ENCODE data around the gene BMP3. TPM values are rescaled to one million over a fixed set of nuclear protein-coding genes. Genes with fewer than 3 reads are reported as not detected.
A peak's percentile ranks its signal among the peaks of the same experiment; 100 is the strongest.

The BMP3 gene
- total RNA-seq, 1 experiment from 2014 or later, result not detected

DNA sequence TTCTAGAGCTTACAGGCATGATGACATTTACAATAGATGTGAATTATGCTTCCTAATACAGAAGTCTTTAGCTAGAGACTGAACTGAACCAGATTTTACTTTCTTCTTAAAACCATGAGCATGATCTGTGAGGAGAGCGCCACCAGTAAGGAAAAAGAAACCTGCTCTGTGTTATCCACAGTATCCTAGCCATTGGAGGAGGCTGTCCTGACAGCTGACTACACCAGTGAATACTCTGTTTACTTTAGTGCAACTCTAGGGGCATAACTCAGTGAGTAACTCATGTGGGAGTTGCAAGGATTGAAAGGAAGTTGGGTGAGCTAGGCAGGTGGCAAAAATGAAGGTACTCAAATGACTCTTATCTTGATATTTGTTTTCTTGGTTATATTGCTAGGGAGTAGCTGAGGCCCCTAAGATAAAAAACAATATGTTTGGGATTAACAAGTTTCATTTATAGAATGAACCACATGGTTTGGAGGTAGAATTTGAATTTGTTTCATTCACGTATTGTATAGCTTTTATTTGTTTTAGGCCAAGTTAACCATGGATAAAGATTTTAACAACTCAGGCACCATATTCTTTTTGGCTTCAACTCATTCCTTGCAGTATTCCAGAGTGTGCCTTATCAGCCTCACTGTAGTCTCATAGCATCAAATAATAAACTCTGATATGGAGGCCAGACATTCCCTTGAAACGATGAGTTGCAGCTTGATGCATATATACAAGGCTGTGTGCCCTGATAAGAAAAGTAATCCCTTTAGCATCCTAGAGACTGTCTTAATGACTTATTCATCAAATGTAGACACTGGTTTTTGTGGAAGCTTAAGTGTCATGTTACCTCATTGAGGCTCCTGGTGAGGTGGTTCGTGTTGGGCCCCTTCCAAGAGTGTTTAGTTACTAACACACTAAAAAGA is 2.5 kb downstream of the BMP3 start:
- no peak for DNase-seq
- Histone ChIP-seq H3K4me3 (no peak overlapping the region), H3K36me3 (no peaks in the 10 kb centered on the region), H3K9me3 (no peaks in the 10 kb centered on the region), H3K27me3 (peaks cover 7% of the 10 kb centered on the region)

- Histone ChIP-seq H3K27me3 (no peaks in the 10 kb centered on the region; the same call in 1 of the 2 replicates), H3K4me3 (no peak overlapping the region), H3K9me3 (no peaks in the 10 kb centered on the region), H3K36me3 (no peaks in the 10 kb centered on the region)
- DNase-seq, result no peak
These were observed 8.3 kb downstream of the BMP3 start for GRCh38 chr4:81038636-81039350.

DNA sequence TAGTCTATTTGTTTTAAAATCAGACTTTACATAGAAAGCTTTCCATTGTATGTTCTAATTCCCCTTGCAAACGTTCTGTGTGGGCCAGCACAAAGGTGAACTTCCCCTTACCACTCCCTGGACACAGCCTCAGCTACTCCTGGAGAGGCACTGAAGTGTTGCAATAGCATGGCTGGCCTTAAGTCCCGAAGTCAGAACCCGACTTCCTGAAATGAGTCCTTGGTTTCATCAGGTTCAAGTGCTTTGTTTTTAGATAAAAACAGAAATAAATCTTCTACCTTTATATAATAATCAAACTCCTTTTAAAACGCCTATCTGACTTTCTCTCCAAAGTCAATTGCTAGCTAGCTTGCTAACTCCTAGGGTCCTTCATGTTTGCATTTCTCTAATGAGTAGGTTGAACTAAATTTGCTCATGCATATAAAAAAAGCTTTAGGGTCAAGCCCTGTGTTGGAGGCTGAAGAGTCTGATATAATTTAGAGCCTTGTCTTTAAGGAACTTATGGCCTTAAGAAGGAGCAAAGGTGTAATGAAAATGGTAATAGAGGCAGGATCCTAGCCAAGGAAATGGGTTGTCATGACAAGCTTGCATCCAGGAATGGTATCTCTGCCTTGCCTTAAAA is 9.0 kb downstream of the BMP3 start:
- Histone ChIP-seq H3K4me3 (no peak overlapping the region), H3K9me3 (no peaks in the 10 kb centered on the region), H3K36me3 (no peaks in the 10 kb centered on the region), H3K27me3 (no peaks in the 10 kb centered on the region; the same call in 1 of the 2 replicates)
- DNase-seq, result no peak

DNA sequence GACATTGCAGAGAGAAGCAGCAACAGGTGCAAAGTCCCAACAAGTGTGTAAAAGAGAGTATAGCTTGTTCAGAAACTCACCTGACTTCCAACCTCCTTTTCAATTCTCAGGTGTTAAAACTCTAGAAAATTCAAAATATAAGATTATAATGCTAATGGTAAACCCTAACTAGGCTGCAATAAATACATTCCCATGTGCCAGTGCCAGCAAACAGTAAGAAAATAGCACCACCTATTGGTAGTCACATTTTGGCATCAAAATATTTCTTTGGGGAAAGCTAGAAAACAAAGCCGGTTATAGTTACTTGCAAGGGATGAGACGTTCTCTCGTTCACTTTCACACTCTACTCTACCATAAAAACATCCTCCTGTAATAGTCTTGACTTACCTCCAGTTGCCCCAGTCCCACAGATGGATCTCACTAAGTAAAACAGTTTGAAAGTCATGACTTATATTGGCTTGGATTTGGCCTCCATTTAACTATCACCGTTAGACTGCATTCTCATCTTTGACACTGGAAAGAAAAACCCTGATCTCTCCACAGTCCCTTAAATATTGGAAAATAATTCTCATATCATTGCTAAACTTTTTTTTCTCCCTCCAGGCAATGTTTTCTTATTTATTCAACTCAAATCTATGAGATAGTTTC is 9.6 kb downstream of the BMP3 start:
- no peaks in the 10 kb centered on the region for H3K9me3 ChIP-seq
- no peaks in the 10 kb centered on the region for H3K36me3 ChIP-seq
- H3K4me3 ChIP-seq, result no peak overlapping the region
- no peak for DNase-seq
- no peaks in the 10 kb centered on the region; the same call in 1 of the 2 replicates for H3K27me3 ChIP-seq

DNA sequence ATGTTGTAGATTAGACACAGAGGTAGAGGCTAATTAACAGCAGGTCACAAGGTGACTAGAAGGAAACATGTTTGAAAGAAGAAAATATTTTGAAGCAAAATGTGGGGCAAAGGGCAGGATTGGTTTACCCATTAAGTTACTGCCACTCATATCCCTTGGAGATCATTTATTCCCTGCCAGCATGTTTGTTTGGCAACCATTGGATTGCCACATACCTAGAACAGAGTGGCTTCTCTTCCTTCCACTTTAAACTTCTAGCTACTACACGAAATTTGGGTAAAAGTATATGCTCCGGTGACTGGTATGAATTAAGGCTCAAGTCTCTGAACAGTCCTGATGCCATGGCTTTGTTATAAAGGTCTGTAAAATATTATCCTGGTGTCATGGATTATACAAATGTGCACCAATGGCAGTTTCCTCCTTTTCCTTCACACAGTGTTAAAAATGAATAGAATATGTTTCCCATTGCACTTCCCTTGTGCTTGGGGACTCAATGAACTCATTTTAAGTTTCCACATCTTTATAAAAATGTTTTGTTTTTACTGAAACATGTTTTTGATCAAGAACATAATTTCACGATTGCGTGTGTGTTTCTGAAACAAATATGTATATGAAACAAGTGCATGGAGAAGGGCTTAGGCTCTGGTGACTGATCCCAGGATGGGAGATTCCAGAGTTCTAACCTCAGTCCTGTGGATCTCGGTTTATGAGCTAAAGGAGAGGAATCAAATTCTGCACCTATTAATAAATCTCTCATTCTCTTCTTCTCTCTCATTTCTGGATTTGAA is 12.3 kb downstream of the BMP3 start:
- Histone ChIP-seq H3K9me3 (no peaks in the 10 kb centered on the region), H3K27me3 (no peaks in the 10 kb centered on the region), H3K36me3 (no peaks in the 10 kb centered on the region), H3K4me3 (no peak overlapping the region)
- no peak for DNase-seq

DNA sequence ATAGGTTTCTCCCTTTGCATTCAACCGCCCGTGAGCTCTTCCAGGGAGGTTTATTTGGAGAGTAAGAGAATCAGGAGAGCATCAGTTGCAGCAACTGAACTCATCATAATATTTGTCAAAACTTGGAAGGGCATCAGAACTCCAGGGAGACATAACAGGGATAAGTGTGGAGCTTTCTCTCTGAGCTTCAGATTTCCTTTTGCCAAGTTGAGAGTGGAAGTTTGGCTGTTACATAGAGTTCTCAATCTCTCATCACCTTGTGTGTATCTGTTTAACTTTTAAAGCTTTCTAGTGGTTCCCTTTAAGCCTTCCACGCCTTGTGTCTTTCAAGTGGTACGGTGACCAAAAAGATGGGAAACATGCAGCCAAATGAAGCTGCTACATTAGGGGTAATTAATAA is 18.8 kb downstream of the BMP3 start:
- H3K36me3 ChIP-seq, result no peaks in the 10 kb centered on the region
- no peaks in the 10 kb centered on the region for H3K27me3 ChIP-seq
- DNase-seq, result no peak
- H3K4me3 ChIP-seq, result no peak overlapping the region
- no peaks in the 10 kb centered on the region for H3K9me3 ChIP-seq

- H3K36me3 ChIP-seq, result no peaks in the 10 kb centered on the region
- H3K9me3 ChIP-seq, result no peaks in the 10 kb centered on the region
- no peak for DNase-seq
- H3K27me3 ChIP-seq, result no peaks in the 10 kb centered on the region
- no peak overlapping the region for H3K4me3 ChIP-seq
These were observed 19.4 kb downstream of the BMP3 start for GRCh38 chr4:81049907-81050306.

DNA sequence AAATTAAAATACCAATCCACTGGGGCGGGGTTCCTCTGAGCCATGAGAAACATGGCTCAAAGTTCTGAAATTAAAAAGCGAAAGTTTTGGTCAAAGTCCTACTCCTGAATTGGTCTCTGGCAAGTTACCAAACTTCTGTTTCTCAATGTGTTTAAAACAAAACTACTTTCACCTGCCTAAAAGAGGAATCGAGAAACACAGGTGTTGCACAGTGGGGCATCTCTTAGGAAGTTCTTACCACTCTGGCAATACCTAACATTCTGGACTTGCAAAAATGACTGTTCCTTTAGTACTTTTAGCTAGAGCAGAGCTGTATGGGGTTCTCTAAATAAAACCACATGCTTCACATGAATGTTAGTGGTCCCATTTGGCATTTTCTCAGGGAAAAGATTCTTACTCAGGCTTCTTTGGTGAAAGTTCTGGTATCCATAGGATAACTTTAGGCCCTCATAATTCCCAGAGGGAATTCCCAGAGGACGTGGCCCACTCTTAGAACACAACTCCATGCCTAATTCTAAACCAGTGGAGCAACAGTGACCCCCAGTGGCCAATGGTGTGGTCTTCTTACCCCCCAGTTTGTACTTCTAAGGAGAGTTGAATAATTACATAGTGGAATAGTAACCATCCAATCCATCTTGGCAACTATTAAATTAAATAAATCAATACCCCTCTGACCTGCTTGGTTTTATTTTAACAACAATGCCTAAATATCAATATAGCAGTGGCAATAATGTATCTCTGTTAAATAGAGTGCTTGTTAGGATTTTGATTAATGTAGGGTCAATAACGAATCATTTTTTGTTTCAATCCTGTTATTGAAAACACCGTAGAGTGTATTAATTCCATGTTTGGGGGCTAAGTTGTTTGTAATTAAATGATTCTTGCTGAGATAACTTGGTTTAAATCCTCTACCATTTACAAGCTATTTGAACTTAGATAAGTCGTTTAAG is 21.9 kb downstream of the BMP3 start:
- Histone ChIP-seq H3K4me3 (no peak overlapping the region), H3K9me3 (no peaks in the 10 kb centered on the region), H3K36me3 (no peaks in the 10 kb centered on the region), H3K27me3 (no peaks in the 10 kb centered on the region)
- DNase-seq, result peak; percentile 5

GRCh38 chr4:81058621-81059020 is 28.1 kb downstream of the BMP3 start:
- Histone ChIP-seq H3K4me3 (no peak overlapping the region), H3K27me3 (no peaks in the 10 kb centered on the region), H3K36me3 (no peaks in the 10 kb centered on the region), H3K9me3 (no peaks in the 10 kb centered on the region)
- no peak for DNase-seq

- no peak for DNase-seq
- Histone ChIP-seq H3K9me3 (no peaks in the 10 kb centered on the region), H3K36me3 (no peaks in the 10 kb centered on the region), H3K4me3 (no peak overlapping the region), H3K27me3 (no peaks in the 10 kb centered on the region)
These were observed 30.3 kb downstream of the BMP3 start for GRCh38 chr4:81060587-81061343.

- Histone ChIP-seq H3K9me3 (no peaks in the 10 kb centered on the region), H3K36me3 (no peaks in the 10 kb centered on the region), H3K27me3 (no peaks in the 10 kb centered on the region), H3K4me3 (no peak overlapping the region)
- no peak for DNase-seq
These were observed 30.8 kb downstream of the BMP3 start for GRCh38 chr4:81061344-81061730.

- Histone ChIP-seq H3K27me3 (no peaks in the 10 kb centered on the region), H3K4me3 (no peak overlapping the region), H3K9me3 (no peaks in the 10 kb centered on the region), H3K36me3 (no peaks in the 10 kb centered on the region)
- no peak for DNase-seq
These were observed 31.5 kb downstream of the BMP3 start for GRCh38 chr4:81062001-81062400.

DNA sequence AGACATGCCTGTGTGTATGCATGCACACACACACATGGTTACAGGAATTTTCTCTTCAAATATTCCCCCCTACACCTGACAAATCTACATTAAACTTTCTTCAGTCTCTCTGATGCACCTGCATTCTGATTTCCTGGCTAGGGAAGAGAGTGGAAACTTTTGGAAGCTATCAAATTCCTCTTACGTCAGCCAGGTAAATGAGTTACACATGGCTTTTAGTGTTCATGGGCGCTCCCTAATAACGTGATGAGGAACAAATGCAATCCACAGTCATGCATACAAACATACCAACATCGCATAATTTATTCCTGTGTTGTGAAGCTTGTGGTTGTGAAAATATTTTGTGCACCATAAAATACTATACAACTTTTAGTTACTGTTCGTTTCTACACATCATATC is 34.9 kb downstream of the BMP3 start:
- Histone ChIP-seq H3K9me3 (no peaks in the 10 kb centered on the region), H3K27me3 (no peaks in the 10 kb centered on the region)
- no peak for DNase-seq

DNA sequence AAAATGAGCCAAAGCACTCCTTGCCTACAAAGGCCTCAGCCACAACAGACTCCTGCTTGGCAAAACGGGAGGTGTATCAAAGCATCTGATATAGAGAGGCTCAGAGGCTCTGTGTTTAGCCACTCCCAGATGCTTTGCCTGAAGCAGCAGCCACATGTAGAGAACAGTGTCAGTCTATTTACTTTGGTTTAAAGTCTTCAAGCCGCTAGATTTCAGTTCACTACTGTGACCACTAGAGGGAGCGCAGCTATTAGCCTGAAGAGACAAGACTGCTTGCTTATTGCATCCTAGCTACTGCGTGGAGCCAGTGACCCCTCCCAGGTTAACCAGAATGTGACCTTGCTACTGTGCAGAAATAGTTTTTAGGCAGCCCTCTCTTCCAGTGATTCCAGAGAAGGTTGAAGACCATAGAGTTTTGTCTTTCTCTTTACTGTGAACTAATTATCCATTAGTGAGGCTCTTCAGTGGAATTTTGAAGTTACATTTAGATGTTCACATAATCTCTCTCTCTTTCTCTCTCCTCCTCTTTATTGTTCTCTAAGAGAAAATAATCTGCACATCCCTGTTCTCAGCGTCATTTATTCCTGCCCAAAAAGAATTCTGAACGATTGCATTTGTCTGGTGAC is 39.3 kb downstream of the BMP3 start:
- H3K36me3 ChIP-seq, result no peaks in the 10 kb centered on the region
- DNase-seq, result peak; percentile 41
- no peaks in the 10 kb centered on the region for H3K9me3 ChIP-seq
- no peaks in the 10 kb centered on the region for H3K27me3 ChIP-seq
- no peak overlapping the region for H3K4me3 ChIP-seq

More for the DNA sequence above, 34.9 kb downstream of the BMP3 start:
- no peaks in the 10 kb centered on the region for H3K36me3 ChIP-seq
- no peak overlapping the region for H3K4me3 ChIP-seq

All from MG63 (cell line).